GM11168 (cell line): ENCODE results near the gene CDH3.

Experiments used
- in situ Hi-C: fragments of 300-500 bp; cut with MboI; formaldehyde crosslinking; loops from one replicate; pipeline ENCODE4 v1.12.0; 2022; ENCODE audit warnings: low sequenced_read_pairs; ENCODE audit not compliant: unreplicated experiment

CDH3 gene

GRCh38 chr16:68732042-68732680 lies 87.1 kb downstream of the CDH3 start:
- in situ Hi-C loops, result no loop called here

GRCh38 chr16:68732741-68733399 lies 87.8 kb downstream of the CDH3 start:
- in situ Hi-C loops, result no loop called here

GRCh38 chr16:68733570-68733969 lies 88.5 kb downstream of the CDH3 start:
- in situ Hi-C loops, result no loop called here

- in situ Hi-C loops, result no loop called here
Observed at GRCh38 chr16:68734782-68735181, 89.7 kb downstream of the CDH3 start.

- in situ Hi-C loops, result no loop called here
Observed at GRCh38 chr16:68736561-68736960, 91.5 kb downstream of the CDH3 start.

GRCh38 chr16:68737046-68737729 lies 92.1 kb downstream of the CDH3 start, which contains the start of gene CDH1:
Gene CDH1, plus strand, starts transcription at chr16:68737292. Its CDS starts 124 bp downstream, at chr16:68737416.
- in situ Hi-C loops, result no loop called here

- in situ Hi-C loops, result no loop called here
Observed at GRCh38 chr16:68737730-68738629, 92.9 kb downstream of the CDH3 start.

- in situ Hi-C loops, result no loop called here
Observed at GRCh38 chr16:68739964-68740627, 95.0 kb downstream of the CDH3 start.

GRCh38 chr16:68740628-68741346 lies 95.7 kb downstream of the CDH3 start:
- in situ Hi-C loops, result no loop called here

- in situ Hi-C loops, result no loop called here
Observed at GRCh38 chr16:68743664-68744063, 98.6 kb downstream of the CDH3 start.

GRCh38 chr16:68744744-68745280 lies 99.7 kb downstream of the CDH3 start:
- in situ Hi-C loops, result no loop called here

- in situ Hi-C loops, result no loop called here
Observed at GRCh38 chr16:68746951-68747350, 101.8 kb downstream of the CDH3 start.

GRCh38 chr16:68749432-68749831 lies 104.3 kb downstream of the CDH3 start:
- in situ Hi-C loops, result no loop called here
